ENCODE data around the gene ABCB1.

ABCB1 gene

DNA sequence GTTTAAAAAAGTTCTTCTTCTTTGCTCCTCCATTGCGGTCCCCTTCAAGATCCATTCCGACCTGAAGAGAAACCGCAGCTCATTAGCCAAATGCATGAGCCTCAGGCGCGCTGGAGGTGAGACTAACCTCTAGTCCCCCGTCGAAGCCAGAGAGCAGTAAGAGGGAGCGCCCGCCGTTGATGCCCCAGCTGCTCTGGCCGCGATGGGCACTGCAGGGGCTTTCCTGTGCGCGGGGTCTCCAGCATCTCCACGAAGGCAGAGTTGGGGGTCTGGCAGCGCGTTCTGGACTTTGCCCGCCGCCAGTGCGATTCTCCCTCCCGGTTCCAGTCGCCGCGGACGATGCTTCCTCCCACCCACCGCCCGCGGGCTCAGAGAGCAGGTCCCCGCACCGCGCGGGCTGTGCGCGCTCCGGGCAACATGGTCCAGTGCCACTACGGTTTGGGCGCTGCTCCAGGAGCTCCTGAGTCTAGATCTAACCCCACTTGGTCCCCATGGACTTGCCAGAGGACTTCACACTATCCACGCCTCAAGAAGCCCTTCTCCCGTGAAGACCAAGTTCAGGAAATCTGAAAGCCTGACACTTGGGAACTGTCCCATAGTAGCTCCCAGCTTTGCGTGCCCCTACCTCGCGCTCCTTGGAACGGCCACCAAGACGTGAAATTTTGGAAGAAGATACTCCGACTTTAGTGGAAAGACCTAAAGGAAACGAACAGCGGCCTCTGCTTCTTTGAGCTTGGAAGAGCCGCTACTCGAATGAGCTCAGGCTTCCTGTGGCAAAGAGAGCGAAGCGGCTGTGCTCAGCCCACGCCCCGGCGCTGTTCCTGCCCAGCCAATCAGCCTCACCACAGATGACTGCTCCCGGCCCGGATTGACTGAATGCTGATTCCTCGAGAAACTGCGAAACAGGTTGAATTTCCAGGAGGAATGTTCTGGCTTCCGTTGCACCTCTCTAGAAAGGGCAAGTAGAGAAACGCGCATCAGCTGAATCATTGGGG is at the start of gene ABCB1:
Gene ABCB1, minus strand, starts transcription at position 755 of the 995 bp plus-strand sequence. Its CDS starts 700 bp downstream, at position 55.
- Histone ChIP-seq H3K36me3 (ENCODE audit: insufficient read depth, low read depth, low read length) (no peaks in the 10 kb centered on the region), H3K4me1 (ENCODE audit: insufficient read depth, low read length) (no peaks in the 10 kb centered on the region), H3K9me3 (ENCODE audit: insufficient read depth, low read depth, low read length) (no peaks in the 10 kb centered on the region), H3K27me3 (ENCODE audit: insufficient read depth, low read length) (peaks cover 64% of the 10 kb centered on the region), H3K4me3 (ENCODE audit: low read length) (peak within 1 kb of the TSS; percentile 73), H3K27ac (ENCODE audit: low read length) (no peak within 1 kb of the TSS), H3K9ac (ENCODE audit: low read depth, low read length) (peak within 1 kb of the TSS; percentile 20; the same call in 1 of the 2 replicates)

DNA sequence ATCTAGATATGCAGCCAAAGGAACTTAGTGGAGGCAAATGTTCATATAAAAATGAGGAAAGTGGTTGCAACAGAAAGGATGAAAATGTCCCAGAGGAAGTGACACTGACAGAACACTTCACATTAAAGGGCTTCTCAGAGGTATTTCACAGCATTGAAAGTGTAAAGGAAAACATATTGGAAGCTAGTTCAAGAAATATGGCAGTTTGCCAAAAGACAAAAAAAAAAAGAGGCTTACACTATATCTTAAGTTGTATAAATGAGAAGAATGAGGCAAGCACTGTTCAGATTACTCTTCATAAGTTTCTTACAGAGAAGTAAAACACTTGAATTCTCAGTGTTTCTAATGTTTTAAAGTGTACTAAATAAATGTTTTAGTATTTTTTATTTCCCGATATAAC is 47.6 kb upstream of the ABCB1 start:
- Histone ChIP-seq H3K4me1 (ENCODE audit: insufficient read depth, low read length) (no peaks in the 10 kb centered on the region), H3K9me3 (ENCODE audit: insufficient read depth, low read depth, low read length) (no peaks in the 10 kb centered on the region), H3K9ac (ENCODE audit: low read depth, low read length) (no peak overlapping the region), H3K27me3 (ENCODE audit: insufficient read depth, low read length) (no peaks in the 10 kb centered on the region), H3K4me3 (ENCODE audit: low read length) (no peak overlapping the region), H3K36me3 (ENCODE audit: insufficient read depth, low read depth, low read length) (no peaks in the 10 kb centered on the region), H3K27ac (ENCODE audit: low read length) (no peak overlapping the region)

DNA sequence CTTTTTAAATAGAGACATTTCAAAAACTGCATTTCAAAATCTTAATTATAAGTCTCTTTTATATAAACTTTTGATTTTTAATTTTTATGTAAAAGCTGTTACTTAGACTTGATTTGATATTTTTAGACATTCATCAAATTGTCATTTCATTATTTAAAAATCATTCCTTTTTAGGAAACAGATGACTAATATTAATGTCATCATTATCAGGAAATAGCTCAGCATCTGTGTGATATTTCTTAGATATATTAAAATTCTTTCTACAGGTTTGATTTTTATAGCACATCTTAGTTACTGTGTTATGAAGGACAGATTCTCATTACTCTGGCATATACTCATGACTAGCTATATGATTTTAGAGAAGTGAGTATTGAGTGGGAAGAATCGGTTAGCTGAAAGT is 44.8 kb upstream of the ABCB1 start:
- H3K27me3 ChIP-seq (ENCODE audit: insufficient read depth, low read length) = no peaks in the 10 kb centered on the region
- H3K9me3 ChIP-seq (ENCODE audit: insufficient read depth, low read depth, low read length) = no peaks in the 10 kb centered on the region
- H3K27ac ChIP-seq (ENCODE audit: low read length) = no peak overlapping the region
- H3K4me1 ChIP-seq (ENCODE audit: insufficient read depth, low read length) = no peaks in the 10 kb centered on the region
- no peak overlapping the region for H3K9ac ChIP-seq (ENCODE audit: low read depth, low read length)
- H3K36me3 ChIP-seq (ENCODE audit: insufficient read depth, low read depth, low read length) = no peaks in the 10 kb centered on the region
- no peak overlapping the region for H3K4me3 ChIP-seq (ENCODE audit: low read length)

DNA sequence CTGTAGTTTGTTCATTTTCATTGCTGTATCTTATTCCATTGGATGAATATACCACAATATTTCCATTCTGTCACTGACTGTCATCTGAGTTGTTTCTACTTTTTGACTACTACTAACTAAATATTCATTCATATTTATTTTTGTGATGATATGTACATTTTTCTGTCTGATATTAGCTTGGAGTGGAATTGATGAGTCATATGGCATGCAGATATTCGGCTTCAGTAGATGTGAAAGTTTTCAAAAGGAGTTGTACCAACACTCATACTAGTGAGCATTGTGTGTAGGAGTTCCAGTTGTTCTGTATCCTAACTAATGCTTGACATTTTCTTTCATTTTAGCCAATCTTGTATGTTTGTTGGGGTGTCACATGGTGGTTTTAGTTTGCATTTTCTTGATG is 35.2 kb upstream of the ABCB1 start:
- Histone ChIP-seq H3K9me3 (ENCODE audit: insufficient read depth, low read depth, low read length) (no peaks in the 10 kb centered on the region), H3K36me3 (ENCODE audit: insufficient read depth, low read depth, low read length) (no peaks in the 10 kb centered on the region), H3K27me3 (ENCODE audit: insufficient read depth, low read length) (no peaks in the 10 kb centered on the region; the same call in 1 of the 2 replicates), H3K4me3 (ENCODE audit: low read length) (no peak overlapping the region), H3K9ac (ENCODE audit: low read depth, low read length) (no peak overlapping the region), H3K4me1 (ENCODE audit: insufficient read depth, low read length) (no peaks in the 10 kb centered on the region), H3K27ac (ENCODE audit: low read length) (no peak overlapping the region)

DNA sequence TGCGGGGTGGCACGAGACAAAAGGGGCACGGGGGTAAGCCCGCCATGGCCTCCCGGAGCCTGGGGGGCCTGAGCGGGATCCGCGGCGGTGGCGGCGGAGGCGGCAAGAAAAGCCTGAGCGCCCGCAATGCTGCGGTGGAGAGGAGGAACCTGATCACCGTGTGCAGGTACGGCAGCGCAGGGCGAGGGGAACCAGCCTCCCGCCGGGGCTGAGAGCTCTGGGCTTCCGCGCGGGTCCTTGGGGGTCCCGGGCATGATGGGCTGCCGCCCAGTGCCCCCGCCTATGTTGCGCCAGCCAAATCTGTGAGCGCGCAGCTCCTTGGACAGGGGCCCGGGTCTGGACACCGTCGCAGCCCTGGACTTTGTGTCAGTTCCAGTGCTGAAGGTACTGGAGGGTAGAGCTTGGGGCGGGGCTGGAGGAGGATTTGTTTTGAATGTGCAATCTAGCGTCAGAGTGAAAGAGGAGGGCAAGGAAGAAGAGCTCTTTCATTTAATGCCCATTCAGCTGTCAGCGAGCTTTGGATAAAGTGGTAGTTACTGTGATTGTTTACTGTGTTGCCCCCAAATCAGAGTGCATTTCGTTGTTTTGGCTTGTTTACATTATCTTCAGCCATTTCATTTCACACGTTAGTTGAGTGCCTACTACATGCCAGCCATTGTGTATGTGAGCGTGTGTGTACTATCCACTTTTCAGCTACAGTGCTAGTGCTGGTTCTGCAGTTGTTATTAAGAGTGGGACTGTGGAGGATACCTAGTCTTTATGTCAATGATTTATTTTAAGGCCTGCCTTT is 28.3 kb upstream of the ABCB1 start:
- Histone ChIP-seq H3K9ac (ENCODE audit: low read depth, low read length) (no peak overlapping the region), H3K9me3 (ENCODE audit: insufficient read depth, low read depth, low read length) (no peaks in the 10 kb centered on the region), H3K4me3 (ENCODE audit: low read length) (peak overlapping the region; percentile 74), H3K27me3 (ENCODE audit: insufficient read depth, low read length) (peaks cover 37% of the 10 kb centered on the region), H3K4me1 (ENCODE audit: insufficient read depth, low read length) (no peaks in the 10 kb centered on the region), H3K27ac (ENCODE audit: low read length) (no peak overlapping the region), H3K36me3 (ENCODE audit: insufficient read depth, low read depth, low read length) (no peaks in the 10 kb centered on the region)

DNA sequence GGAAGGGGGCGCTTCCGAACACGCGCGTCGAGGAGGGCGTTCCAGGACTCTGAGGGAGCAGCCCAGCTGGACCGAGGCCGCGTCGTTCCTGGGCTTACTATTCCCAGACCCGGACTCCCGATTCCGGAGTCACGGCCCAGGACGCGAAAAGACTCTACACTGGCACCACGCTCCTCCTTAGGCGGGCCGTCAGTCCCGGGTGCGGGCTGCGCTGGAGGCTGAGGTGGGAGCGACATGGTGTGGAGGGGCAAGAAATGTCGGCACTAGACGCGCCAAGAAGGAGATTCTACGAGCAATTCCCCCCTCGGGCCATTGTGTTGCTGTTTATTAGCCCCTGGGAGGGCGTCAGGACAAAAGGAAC is 26.9 kb upstream of the ABCB1 start:
- no peaks in the 10 kb centered on the region for H3K9me3 ChIP-seq (ENCODE audit: insufficient read depth, low read depth, low read length)
- H3K27ac ChIP-seq (ENCODE audit: low read length) = no peak overlapping the region
- no peaks in the 10 kb centered on the region for H3K4me1 ChIP-seq (ENCODE audit: insufficient read depth, low read length)
- peak overlapping the region; percentile 74 for H3K4me3 ChIP-seq (ENCODE audit: low read length)
- peaks cover 37% of the 10 kb centered on the region for H3K27me3 ChIP-seq (ENCODE audit: insufficient read depth, low read length)
- H3K36me3 ChIP-seq (ENCODE audit: insufficient read depth, low read depth, low read length) = no peaks in the 10 kb centered on the region
- H3K9ac ChIP-seq (ENCODE audit: low read depth, low read length) = no peak overlapping the region

DNA sequence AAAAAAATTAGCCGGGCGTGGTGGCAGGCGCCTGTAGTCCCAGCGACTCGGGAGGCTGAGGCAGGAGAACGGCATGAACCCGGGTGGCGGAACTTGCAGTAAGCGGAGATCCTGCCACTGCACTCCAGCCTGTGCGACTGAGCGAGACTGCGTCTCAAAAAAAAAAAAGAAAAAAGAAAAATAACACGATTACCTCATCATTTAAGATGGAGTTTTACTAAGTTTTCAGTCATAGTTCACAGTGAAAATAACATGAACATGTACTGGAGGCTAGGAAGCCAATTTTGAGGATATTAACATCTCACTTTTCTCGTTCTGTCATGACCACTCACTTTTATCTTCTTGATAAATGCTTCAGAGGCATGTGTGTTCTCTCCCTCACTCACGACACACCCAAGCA is 24.4 kb upstream of the ABCB1 start:
- Histone ChIP-seq H3K9ac (ENCODE audit: low read depth, low read length) (no peak overlapping the region), H3K4me1 (ENCODE audit: insufficient read depth, low read length) (no peaks in the 10 kb centered on the region), H3K9me3 (ENCODE audit: insufficient read depth, low read depth, low read length) (no peaks in the 10 kb centered on the region), H3K36me3 (ENCODE audit: insufficient read depth, low read depth, low read length) (no peaks in the 10 kb centered on the region), H3K27me3 (ENCODE audit: insufficient read depth, low read length) (peaks cover 32% of the 10 kb centered on the region), H3K27ac (ENCODE audit: low read length) (no peak overlapping the region), H3K4me3 (ENCODE audit: low read length) (no peak overlapping the region)

DNA sequence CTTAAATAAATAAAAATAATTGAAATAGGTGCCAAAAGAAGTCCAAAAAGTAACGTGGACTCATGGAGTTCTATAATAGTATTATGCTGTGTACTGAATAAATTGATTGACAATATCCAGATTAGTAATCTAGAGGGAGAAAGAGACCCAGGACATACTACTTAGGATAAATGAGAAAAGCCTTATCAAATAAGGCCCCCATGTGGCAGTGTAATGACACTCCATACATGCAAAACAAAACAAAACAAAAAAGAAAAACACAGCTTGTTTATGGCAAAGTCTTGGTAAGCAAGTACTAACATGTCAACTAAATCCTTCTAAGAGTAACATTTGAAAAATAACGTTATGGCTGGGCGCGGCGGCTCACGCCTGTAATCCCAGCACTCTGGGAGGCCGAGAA is 23.9 kb upstream of the ABCB1 start:
- H3K27ac ChIP-seq (ENCODE audit: low read length) = no peak overlapping the region
- H3K9ac ChIP-seq (ENCODE audit: low read depth, low read length) = no peak overlapping the region
- no peaks in the 10 kb centered on the region for H3K4me1 ChIP-seq (ENCODE audit: insufficient read depth, low read length)
- no peaks in the 10 kb centered on the region for H3K36me3 ChIP-seq (ENCODE audit: insufficient read depth, low read depth, low read length)
- no peak overlapping the region for H3K4me3 ChIP-seq (ENCODE audit: low read length)
- no peaks in the 10 kb centered on the region for H3K9me3 ChIP-seq (ENCODE audit: insufficient read depth, low read depth, low read length)
- H3K27me3 ChIP-seq (ENCODE audit: insufficient read depth, low read length) = peaks cover 27% of the 10 kb centered on the region

DNA sequence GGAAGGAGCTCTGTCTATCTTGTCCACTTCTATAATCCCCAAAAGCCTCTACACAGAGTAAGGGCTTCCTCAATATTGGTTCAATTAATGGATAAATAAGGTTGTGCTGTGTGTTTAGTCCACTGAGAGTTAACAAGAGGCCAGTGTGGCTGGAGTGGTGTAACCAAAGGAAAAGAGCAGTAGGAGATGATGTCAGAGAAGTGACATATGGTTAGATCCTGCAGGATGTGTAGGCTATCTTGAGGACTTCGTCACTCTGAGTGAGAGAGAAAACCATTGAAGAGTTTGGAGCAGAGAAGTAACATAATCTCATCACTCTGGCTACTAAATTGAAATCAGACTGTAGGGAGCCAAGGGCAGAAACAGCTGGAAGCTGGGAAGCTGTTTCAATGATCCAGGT is 14.5 kb upstream of the ABCB1 start:
- Histone ChIP-seq H3K9ac (ENCODE audit: low read depth, low read length) (no peak overlapping the region), H3K27me3 (ENCODE audit: insufficient read depth, low read length) (no peaks in the 10 kb centered on the region), H3K27ac (ENCODE audit: low read length) (no peak overlapping the region), H3K4me1 (ENCODE audit: insufficient read depth, low read length) (no peaks in the 10 kb centered on the region), H3K4me3 (ENCODE audit: low read length) (no peak overlapping the region), H3K9me3 (ENCODE audit: insufficient read depth, low read depth, low read length) (no peaks in the 10 kb centered on the region), H3K36me3 (ENCODE audit: insufficient read depth, low read depth, low read length) (no peaks in the 10 kb centered on the region)

DNA sequence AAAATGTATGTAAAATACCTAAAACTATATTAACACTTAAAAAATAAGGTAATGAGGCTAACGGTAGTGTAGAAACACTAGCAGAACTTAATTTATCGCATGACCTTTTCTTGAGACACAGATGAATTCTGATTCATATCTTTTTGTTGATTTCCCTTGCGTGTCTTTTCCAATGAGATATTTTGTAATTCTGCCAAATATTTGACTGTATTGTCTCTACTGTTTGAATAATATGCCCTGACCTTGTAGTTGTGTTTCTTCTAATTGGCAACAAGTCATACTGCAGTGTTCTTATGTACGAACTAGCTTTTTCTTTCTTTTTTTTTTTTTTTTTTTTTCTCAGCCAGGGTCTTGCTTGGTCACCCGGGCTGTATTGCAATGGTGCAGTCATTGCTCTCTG is 9.2 kb upstream of the ABCB1 start:
- no peak overlapping the region for H3K27ac ChIP-seq (ENCODE audit: low read length)
- no peak overlapping the region for H3K9ac ChIP-seq (ENCODE audit: low read depth, low read length)
- H3K4me1 ChIP-seq (ENCODE audit: insufficient read depth, low read length) = no peaks in the 10 kb centered on the region
- no peaks in the 10 kb centered on the region for H3K27me3 ChIP-seq (ENCODE audit: insufficient read depth, low read length)
- H3K4me3 ChIP-seq (ENCODE audit: low read length) = no peak overlapping the region
- no peaks in the 10 kb centered on the region for H3K9me3 ChIP-seq (ENCODE audit: insufficient read depth, low read depth, low read length)
- H3K36me3 ChIP-seq (ENCODE audit: insufficient read depth, low read depth, low read length) = no peaks in the 10 kb centered on the region

DNA sequence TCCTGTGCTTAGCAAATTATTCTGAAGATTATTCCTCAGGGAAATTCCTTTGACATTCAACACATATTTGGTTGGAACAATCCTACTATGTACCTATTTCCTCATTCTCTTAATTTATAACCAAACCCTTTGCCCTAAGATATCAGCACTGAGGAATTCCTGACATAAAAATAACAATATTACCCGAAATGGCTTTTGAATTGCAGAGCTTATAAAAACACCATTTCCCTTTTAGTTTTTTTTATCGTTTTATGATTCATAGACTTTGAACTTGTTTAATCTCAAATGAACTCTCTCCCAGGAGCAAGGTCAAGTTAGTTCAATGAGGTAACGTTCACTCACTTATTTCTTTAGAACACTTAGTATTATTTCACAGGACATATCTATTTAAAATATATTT is 7.7 kb upstream of the ABCB1 start:
- peaks cover 3% of the 10 kb centered on the region for H3K27me3 ChIP-seq (ENCODE audit: insufficient read depth, low read length)
- H3K4me1 ChIP-seq (ENCODE audit: insufficient read depth, low read length) = no peaks in the 10 kb centered on the region
- no peak overlapping the region for H3K4me3 ChIP-seq (ENCODE audit: low read length)
- H3K36me3 ChIP-seq (ENCODE audit: insufficient read depth, low read depth, low read length) = no peaks in the 10 kb centered on the region
- no peak overlapping the region for H3K27ac ChIP-seq (ENCODE audit: low read length)
- H3K9ac ChIP-seq (ENCODE audit: low read depth, low read length) = no peak overlapping the region
- no peaks in the 10 kb centered on the region for H3K9me3 ChIP-seq (ENCODE audit: insufficient read depth, low read depth, low read length)

DNA sequence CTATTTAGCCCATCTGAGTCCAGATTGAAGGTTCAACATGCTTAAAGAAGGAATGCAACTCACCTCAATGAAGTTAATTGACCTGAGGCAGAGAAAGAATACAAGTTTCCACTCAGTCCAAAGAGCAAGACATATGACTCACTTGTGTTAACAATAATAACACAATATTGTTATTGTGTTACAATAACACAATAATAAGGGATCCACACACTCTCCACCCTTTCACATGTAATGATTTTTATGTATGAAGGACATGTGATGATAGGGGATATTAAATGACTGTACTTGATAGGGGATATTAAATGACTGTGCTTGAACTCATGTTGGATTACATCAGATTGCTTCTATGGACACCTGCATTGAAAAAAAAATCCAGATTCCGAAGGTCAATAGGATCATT is 3.6 kb upstream of the ABCB1 start:
- H3K27me3 ChIP-seq (ENCODE audit: insufficient read depth, low read length) = peaks cover 45% of the 10 kb centered on the region
- H3K4me3 ChIP-seq (ENCODE audit: low read length) = no peak overlapping the region
- H3K9me3 ChIP-seq (ENCODE audit: insufficient read depth, low read depth, low read length) = no peaks in the 10 kb centered on the region
- H3K9ac ChIP-seq (ENCODE audit: low read depth, low read length) = no peak overlapping the region
- H3K27ac ChIP-seq (ENCODE audit: low read length) = no peak overlapping the region
- no peaks in the 10 kb centered on the region for H3K4me1 ChIP-seq (ENCODE audit: insufficient read depth, low read length)
- H3K36me3 ChIP-seq (ENCODE audit: insufficient read depth, low read depth, low read length) = no peaks in the 10 kb centered on the region
